Neural progenitor cell (in vitro differentiated cells): ENCODE measurements around the gene RETNLB. TPM values are rescaled to one million over a fixed set of nuclear protein-coding genes. Genes with fewer than 3 reads are reported as not detected.

Experiments used
- DNase-seq: peaks from one replicate; pipeline ENCODE4 v3.0.0-alpha.2; 2016; ENCODE audit warnings: low spot score
- H2AFZ ChIP-seq: fragments of 200-600 bp; sonication (generic); replicated peaks from 2 replicates; pipeline ENCODE4 v1.6.1; 2016; ENCODE audit warnings: antibody characterized with exemption
- H3F3A ChIP-seq: fragments of 200-600 bp; sonication (generic); 2 replicates; pipeline ENCODE4 v1.6.1; 2016; ENCODE audit warnings: antibody characterized with exemption, low read depth
- H3K27ac ChIP-seq: fragments of 200-600 bp; sonication (generic); 2 replicates; pipeline ENCODE4 v1.5.1; 2016; ENCODE audit warnings: mild to moderate bottlenecking
- H3K27me3 ChIP-seq: fragments of 200-600 bp; sonication (generic); 2 replicates; pipeline ENCODE4 v1.6.1; 2016; ENCODE audit warnings: mild to moderate bottlenecking, moderate library complexity
- H3K36me3 ChIP-seq: fragments of 200-600 bp; sonication (generic); 2 replicates; pipeline ENCODE4 v1.5.1; 2016
- H3K4me1 ChIP-seq: fragments of 200-600 bp; sonication (generic); 2 replicates; pipeline ENCODE4 v1.6.1; 2016; ENCODE audit warnings: mixed run types
- H3K4me2 ChIP-seq: fragments of 200-600 bp; sonication (generic); 2 replicates; pipeline ENCODE4 v1.6.1; 2016
- H3K4me3 ChIP-seq: fragments of 200-600 bp; sonication (generic); 2 replicates; pipeline ENCODE4 v1.5.1; 2016
- H3K79me2 ChIP-seq: fragments of 200-600 bp; sonication (generic); 2 replicates; pipeline ENCODE4 v1.6.1; 2016; ENCODE audit warnings: low read depth
- H3K9ac ChIP-seq: fragments of 200-600 bp; sonication (generic); 2 replicates; pipeline ENCODE4 v1.6.1; 2016
- H3K9me3 ChIP-seq: fragments of 200-600 bp; sonication (generic); 2 replicates; pipeline ENCODE4 v1.5.1; 2016; ENCODE audit warnings: low read depth
- H4K20me1 ChIP-seq: fragments of 200-600 bp; sonication (generic); 2 replicates; pipeline ENCODE4 v1.6.1; 2016; ENCODE audit warnings: low read depth
- H3K27ac Mint-ChIP-seq: 3 replicates; pipeline ENCODE4 v1.8.0; 2021; ENCODE audit warnings: mixed read lengths
- H3K27me3 Mint-ChIP-seq: 2 replicates; pipeline ENCODE4 v1.8.0; 2022; ENCODE audit warnings: low read depth, mild to moderate bottlenecking, inconsistent platforms, moderate library complexity, mixed read lengths; ENCODE audit not compliant: insufficient read depth
- H3K36me3 Mint-ChIP-seq: 3 replicates; pipeline ENCODE4 v1.8.0; 2021; ENCODE audit warnings: mixed read lengths
- H3K4me1 Mint-ChIP-seq: 3 replicates; pipeline ENCODE4 v1.8.0; 2021; ENCODE audit warnings: mixed read lengths
- H3K4me3 Mint-ChIP-seq: 3 replicates; pipeline ENCODE4 v1.8.0; 2021; ENCODE audit warnings: mild to moderate bottlenecking, moderate library complexity, mixed read lengths
- H3K9me3 Mint-ChIP-seq: 3 replicates; pipeline ENCODE4 v1.8.0; 2020; ENCODE audit warnings: mixed read lengths
- CTCF ChIP-seq: fragments of 200-600 bp; sonication (generic); IDR thresholded peaks from 2 replicates; pipeline ENCODE4 v1.5.1; 2017; ENCODE audit warnings: antibody characterized with exemption, mild to moderate bottlenecking
- EZH2 ChIP-seq: fragments of 200-600 bp; sonication (generic); IDR thresholded peaks from 2 replicates; pipeline ENCODE4 v1.6.1; 2017; ENCODE audit warnings: antibody characterized with exemption, mild to moderate bottlenecking, moderate library complexity
- EZH2phosphoT487 ChIP-seq: fragments of 200-600 bp; sonication (generic); IDR thresholded peaks from 2 replicates; pipeline ENCODE4 v1.6.1; 2017; ENCODE audit warnings: antibody characterized with exemption
- total RNA-seq: library from RNA; depleted of rRNA; stranded (reverse); fragments of >200 nt; gene quantifications from 2 replicates; pipeline ENCODE4 v1.2.3, GENCODE V29; 2015; ENCODE audit warnings: low replicate concordance

The RETNLB gene, protein sequence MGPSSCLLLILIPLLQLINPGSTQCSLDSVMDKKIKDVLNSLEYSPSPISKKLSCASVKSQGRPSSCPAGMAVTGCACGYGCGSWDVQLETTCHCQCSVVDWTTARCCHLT
- total RNA-seq = not detected in 2 replicates

- Histone ChIP-seq H3K4me2 (no peak within 1 kb of the TSS), H3K4me1 (no peaks in the 10 kb centered on the region), H3K9ac (no peak within 1 kb of the TSS), H3K79me2 (no peaks in the 10 kb centered on the region), H4K20me1 (no peaks in the 10 kb centered on the region), H3K27me3 (no peaks in the 10 kb centered on the region), H3K4me3 (no peak within 1 kb of the TSS), H3K36me3 (no peaks in the 10 kb centered on the region), H3K9me3 (no peaks in the 10 kb centered on the region), H3F3A (no peaks in the 10 kb centered on the region), H3K27ac (no peak within 1 kb of the TSS), H2AFZ (no peak within 1 kb of the TSS)
- no peaks in the 10 kb centered on the region for H3K27me3 Mint-ChIP-seq
- H3K9me3 Mint-ChIP-seq = peaks cover 2% of the 10 kb centered on the region
- TF ChIP-seq CTCF = no peak
- no peak for TF ChIP-seq EZH2phosphoT487
- TF ChIP-seq EZH2 = no peak
- H3K4me1 Mint-ChIP-seq = no peaks in the 10 kb centered on the region
- no peaks in the 10 kb centered on the region for H3K36me3 Mint-ChIP-seq
- no peak within 1 kb of the TSS for H3K4me3 Mint-ChIP-seq
- DNase-seq = no peak
- no peak within 1 kb of the TSS for H3K27ac Mint-ChIP-seq
These were observed at the start of gene RETNLB for GRCh38 chr3:108757404-108757982. RETNLB (minus strand) TSS chr3:108757410; CDS start chr3:108757185, 225 bp downstream.

GRCh38 chr3:108806316-108806715, 49.1 kb upstream of the RETNLB start:
- Histone ChIP-seq H3K4me1 (no peaks in the 10 kb centered on the region), H4K20me1 (no peaks in the 10 kb centered on the region), H2AFZ (no peak overlapping the region), H3K79me2 (no peaks in the 10 kb centered on the region), H3K4me2 (no peak overlapping the region), H3K4me3 (no peak overlapping the region), H3K9ac (no peak overlapping the region), H3K9me3 (no peaks in the 10 kb centered on the region), H3K27me3 (no peaks in the 10 kb centered on the region), H3F3A (no peaks in the 10 kb centered on the region), H3K36me3 (no peaks in the 10 kb centered on the region), H3K27ac (no peak overlapping the region)
- H3K9me3 Mint-ChIP-seq = no peaks in the 10 kb centered on the region
- H3K27me3 Mint-ChIP-seq = no peaks in the 10 kb centered on the region
- H3K36me3 Mint-ChIP-seq = no peaks in the 10 kb centered on the region
- no peak for DNase-seq
- H3K4me3 Mint-ChIP-seq = no peak overlapping the region
- no peak for TF ChIP-seq EZH2phosphoT487
- no peak for TF ChIP-seq EZH2
- no peak for TF ChIP-seq CTCF
- H3K27ac Mint-ChIP-seq = no peak overlapping the region
- H3K4me1 Mint-ChIP-seq = peaks cover 10% of the 10 kb centered on the region

DNA sequence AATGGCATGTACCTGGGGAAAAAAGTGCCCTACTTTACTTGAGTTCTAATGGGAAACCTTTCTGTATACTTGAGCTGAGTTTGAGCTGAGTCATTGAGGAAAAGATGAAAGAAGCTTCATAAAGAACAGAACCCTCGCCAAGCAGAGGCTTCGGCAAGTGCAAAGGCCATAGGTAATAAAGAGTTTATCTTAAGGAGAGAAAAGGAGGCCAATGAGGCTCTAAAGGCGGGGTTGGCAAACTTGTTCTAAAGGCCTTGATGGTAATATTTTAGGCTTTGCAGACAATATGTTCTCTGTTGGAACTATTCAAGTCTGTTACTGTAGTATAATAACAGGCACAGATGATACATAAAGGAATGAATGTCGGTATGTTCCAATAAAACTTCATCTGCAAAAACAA, 47.8 kb upstream of the RETNLB start:
- Mint-ChIP-seq H3K9me3 (no peaks in the 10 kb centered on the region), H3K27me3 (peaks cover 2% of the 10 kb centered on the region), H3K4me1 (peaks cover 10% of the 10 kb centered on the region), H3K36me3 (no peaks in the 10 kb centered on the region), H3K4me3 (no peak overlapping the region), H3K27ac (peak overlapping the region; percentile 2)
- Histone ChIP-seq H3K4me2 (no peak overlapping the region), H4K20me1 (no peaks in the 10 kb centered on the region), H3F3A (no peaks in the 10 kb centered on the region), H2AFZ (no peak overlapping the region), H3K9me3 (no peaks in the 10 kb centered on the region), H3K27ac (no peak overlapping the region), H3K4me1 (no peaks in the 10 kb centered on the region), H3K36me3 (no peaks in the 10 kb centered on the region), H3K79me2 (no peaks in the 10 kb centered on the region), H3K4me3 (no peak overlapping the region), H3K27me3 (no peaks in the 10 kb centered on the region), H3K9ac (no peak overlapping the region)
- TF ChIP-seq EZH2phosphoT487 (no peak), EZH2 (no peak), CTCF (no peak)
- no peak for DNase-seq
